NCI-H748 (cell line): ENCODE measurements around the gene PRSS56.

ENCODE experiments used
- DNase-seq: peaks from one replicate; lab custom pipeline; 2025; ENCODE audit not compliant: unreplicated experiment; lab: John Stamatoyannopoulos, UW

Gene PRSS56

GRCh38 chr2:232501794-232502390, 18.3 kb upstream of the PRSS56 start:
- DNase-seq, result no peak

- no peak for DNase-seq
Observed at GRCh38 chr2:232502511-232502910, 17.7 kb upstream of the PRSS56 start.

GRCh38 chr2:232502911-232503808, 17.0 kb upstream of the PRSS56 start:
- peak; percentile 68 for DNase-seq

DNA sequence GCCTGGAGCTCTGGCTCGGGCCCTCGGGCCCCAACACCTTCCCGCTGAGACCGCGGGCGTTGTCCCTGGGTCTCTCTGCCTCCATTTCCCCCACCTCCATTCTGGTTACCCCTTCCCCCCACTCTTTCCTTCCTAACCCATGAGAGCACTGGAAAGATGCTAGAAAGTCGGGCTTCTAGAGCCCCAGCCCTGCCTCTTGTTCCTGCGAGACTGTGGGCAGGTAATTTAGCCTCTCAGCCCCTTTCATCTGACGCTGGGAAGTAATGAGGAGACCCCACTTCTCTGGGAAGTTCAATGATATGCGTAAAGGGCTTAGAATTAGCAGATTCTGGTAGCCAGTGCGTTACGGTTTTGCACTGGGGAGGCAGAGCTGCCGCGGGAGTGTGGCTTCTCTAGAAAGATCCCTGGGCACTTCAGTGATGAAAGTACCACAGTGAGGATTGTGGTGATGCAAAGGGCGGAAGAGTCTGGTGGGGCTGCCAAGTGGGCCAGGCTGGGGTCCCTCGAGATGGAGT, 16.3 kb upstream of the PRSS56 start:
- DNase-seq, result no peak

DNA sequence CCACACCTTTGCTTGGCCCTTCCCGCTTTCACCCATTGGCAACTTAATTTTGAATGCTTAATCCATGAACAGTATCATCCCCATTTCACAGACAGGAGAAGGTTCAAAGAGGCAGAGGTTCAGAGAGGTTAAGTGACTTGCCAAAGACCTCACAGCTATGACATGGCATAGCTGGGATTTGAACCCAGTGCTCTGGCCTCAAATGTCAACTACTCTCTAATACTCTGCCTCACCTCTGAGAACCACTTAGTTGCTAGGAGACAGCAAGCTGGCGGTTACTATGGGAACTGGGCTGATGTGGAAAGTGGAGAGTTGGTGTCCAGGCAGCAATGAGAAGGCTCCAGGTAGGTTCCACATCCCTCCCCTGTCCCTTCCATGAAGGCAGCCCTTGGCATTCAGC, 15.8 kb upstream of the PRSS56 start:
- peak; percentile 87 for DNase-seq

GRCh38 chr2:232505856-232506255, 14.3 kb upstream of the PRSS56 start:
- DNase-seq, result no peak

GRCh38 chr2:232506709-232507108, 13.5 kb upstream of the PRSS56 start:
- no peak for DNase-seq

- DNase-seq, result no peak
Observed at GRCh38 chr2:232508251-232508650, 11.9 kb upstream of the PRSS56 start.

DNA sequence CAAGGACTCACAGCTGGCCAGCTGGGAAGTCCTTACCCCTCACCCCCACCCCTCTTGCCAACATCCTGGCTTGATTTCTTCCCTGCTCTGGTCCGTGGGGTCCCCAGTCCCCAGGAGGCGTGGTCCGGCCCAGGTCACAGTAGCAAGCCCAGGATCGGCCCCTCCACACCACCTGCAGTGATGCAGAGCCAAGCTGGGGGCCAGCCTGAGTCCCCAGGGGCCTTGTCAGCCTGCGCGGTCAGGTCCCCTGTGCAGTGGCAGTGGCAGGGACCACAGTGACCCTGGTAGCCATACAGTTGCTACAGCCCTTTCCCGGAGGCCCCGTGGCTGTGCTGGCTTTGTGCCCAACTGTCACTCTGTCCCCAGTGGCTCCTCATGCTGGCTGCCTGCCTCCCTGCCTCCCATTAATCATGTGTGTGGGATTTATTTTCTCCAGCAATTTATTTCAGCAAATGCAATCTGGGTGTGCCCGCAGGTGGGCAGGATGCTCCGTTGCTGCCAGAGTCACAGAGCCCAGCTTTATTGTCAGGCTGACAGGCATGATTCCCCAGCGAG, 8.8 kb upstream of the PRSS56 start:
- DNase-seq, result peak; percentile 62

DNA sequence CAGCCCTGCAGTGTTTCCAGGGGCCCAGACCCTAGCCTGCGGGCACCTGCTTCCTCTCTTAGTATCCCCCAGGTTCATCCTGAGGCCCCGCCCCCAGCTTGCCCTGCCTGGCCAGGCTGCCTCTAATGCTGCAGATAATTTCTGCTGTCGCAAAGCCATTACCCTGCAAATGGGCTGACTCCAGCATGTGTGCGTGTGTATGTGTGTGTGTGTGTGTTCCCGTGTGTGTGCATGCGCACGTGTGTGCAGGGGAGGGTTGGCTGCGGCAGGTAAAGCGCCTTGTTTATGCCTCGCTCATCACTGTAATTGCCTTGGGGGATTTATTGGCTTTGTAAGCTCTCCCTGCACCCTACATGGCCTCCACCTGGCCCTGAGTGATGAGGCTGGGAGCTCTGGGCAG, 7.6 kb upstream of the PRSS56 start:
- peak; percentile 46 for DNase-seq

DNA sequence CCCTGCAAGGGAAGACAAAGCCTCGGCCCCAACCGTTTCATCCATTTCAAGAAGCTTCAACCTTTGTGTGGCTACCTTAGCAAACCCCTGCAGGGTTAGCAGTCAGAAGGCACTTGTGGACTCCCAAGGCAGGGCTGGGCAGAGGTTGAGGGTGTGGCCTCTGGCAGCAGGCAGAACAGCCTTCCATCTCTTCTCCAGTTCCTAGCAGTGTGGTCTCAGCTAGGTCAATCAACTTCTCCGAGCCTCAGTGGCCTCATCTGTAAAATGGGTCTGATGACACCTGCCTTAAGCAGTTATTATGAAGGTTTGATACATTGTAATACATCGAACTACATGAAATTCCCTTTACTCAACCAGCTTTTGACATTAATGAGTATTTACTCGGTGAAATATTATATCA, 6.8 kb upstream of the PRSS56 start:
- no peak for DNase-seq

GRCh38 chr2:232515639-232516038, 4.5 kb upstream of the PRSS56 start:
- DNase-seq, result no peak

DNA sequence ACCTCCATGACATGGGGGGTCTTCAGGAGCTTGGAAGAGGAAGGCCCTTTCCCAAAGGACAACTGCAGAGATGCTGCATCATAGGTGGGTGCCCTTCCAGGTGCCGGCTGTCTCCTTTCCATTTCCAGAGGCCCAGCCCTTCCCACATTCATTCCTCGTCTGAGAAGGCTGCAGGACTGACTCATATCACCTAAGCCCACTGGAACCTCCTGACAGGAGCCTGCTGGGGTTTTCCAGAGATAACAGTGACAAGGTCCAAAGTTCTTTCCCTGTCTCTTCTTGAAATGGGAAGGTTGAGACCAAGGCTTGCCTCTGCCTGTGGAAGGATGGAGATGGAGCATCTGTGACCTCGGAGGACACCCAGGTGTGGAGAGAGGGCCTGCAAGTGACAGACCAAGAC, 3.6 kb upstream of the PRSS56 start:
- no peak for DNase-seq

DNA sequence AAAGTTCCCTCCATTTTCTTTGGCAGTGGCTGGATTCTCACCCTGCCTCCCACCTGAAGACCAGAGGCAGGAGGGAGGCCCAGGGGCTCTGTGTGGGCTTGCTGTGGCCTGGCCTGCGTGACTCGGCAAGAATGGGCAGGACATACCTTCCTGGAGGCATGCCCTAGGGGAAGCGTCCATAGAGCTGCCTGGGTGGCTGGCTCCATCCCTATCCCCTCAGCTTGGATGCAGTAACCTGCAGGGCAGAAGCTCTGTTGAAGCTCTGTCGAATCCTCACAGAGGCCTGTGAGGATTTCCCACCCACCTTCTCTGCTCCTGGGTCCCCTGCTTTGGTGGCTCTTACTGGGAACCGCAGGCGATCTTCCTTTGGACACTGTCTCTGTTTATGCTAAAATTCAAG, 1.3 kb upstream of the PRSS56 start:
- no peak for DNase-seq

GRCh38 chr2:232520489-232520888, 301 bp downstream of the PRSS56 start:
- DNase-seq, result no peak

DNA sequence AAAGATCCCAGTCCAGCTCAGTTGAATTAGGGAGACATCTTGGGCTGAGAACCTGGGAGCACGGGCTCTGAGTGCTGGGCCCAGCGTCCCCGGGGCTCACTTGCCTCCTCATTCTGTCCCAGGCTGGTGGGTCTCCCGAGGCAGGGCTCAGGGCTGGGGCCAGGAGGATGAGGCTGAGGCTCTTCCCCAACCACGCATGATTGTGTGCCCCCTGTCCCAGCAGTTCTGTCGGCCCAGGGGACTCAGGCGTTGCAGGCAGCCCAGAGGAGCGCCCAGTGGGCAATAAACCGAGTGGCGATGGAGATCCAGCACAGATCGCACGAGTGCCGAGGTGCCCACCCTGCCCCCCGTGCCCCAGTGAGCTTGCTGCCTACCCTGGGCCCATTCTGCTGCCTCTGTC, 910 bp downstream of the PRSS56 start:
- no peak for DNase-seq

DNA sequence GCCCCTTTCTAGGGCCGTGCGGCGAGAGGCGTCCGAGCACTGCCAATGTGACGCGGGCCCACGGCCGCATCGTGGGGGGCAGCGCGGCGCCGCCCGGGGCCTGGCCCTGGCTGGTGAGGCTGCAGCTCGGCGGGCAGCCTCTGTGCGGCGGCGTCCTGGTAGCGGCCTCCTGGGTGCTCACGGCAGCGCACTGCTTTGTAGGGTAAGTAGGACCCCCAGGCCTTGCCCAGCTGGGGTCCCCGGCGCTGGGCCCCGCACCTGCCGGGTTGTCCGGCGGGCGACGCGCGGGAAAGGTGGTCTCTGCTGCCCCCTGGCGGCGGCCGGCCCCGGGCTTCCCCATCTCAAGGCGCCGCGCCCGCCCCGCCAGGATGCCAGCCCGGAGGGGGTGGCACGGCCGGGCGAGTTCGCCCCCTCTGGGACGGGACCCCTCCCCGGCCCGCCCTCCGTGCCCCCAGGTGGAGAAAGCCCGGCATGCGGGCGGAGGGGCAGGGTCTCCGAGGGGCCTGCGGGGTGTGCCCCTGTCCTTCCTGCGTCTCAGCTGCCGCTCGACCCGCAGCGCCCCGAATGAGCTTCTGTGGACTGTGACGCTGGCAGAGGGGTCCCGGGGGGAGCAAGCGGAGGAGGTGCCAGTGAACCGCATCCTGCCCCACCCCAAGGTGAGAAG, 1.9 kb downstream of the PRSS56 start:
- peak; percentile 41 for DNase-seq

DNA sequence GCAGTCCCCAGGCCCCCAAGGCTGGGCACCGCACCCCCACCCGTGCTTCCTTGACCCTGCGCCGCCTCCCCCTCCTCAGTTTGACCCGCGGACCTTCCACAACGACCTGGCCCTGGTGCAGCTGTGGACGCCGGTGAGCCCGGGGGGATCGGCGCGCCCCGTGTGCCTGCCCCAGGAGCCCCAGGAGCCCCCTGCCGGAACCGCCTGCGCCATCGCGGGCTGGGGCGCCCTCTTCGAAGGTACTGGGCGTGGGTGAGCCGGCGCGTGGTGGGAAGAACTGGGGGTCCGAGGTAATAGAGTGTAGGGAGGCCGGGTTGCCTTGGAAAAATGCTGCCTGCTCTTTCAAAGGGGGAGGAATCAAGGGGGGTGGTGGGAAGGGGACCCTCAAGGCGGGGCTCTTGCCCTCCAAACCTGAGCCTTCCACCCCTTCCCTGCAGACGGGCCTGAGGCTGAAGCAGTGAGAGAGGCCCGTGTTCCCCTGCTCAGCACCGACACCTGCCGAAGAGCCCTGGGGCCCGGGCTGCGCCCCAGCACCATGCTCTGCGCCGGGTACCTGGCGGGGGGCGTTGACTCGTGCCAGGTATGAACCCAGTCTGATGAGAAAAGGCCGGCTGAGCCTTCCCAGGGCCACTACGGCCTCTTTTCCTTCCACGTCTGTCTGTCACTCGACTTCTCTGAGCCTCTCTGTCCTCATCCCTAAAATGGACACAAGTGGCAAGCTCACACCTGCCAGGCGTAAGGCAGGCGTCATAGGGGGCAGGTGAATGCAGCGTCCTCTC, 2.6 kb downstream of the PRSS56 start:
- no peak for DNase-seq

GRCh38 chr2:232523402-232523681, 3.2 kb downstream of the PRSS56 start:
- peak; percentile 13 for DNase-seq

- peak; percentile 77 for DNase-seq
Observed at GRCh38 chr2:232523682-232524597, 3.8 kb downstream of the PRSS56 start.
